GM23338 (cell line): ENCODE data around the gene VDAC1. TPM values are rescaled to one million over a fixed set of nuclear protein-coding genes. Genes with fewer than 3 reads are reported as not detected.

Source experiments
- ATAC-seq: fragments of 200-7000 bp; cut with Tn5 transposase; 3 replicates; pipeline ENCODE4 v1.9.1; 2020
- DNase-seq: peaks from one replicate; pipeline ENCODE4 v3.0.0-alpha.2; 2015; ENCODE audit warnings: low spot score
- H2AFZ ChIP-seq: fragments of 200-600 bp; sonication (generic); 2 replicates; pipeline ENCODE4 v1.8.0; 2016; ENCODE audit warnings: antibody characterized with exemption, mild to moderate bottlenecking, moderate library complexity
- H3F3A ChIP-seq: fragments of 200-600 bp; sonication (generic); replicated peaks from 2 replicates; pipeline ENCODE4 v1.8.0; 2017; ENCODE audit warnings: antibody characterized with exemption, mixed run types, low read depth
- H3K27ac ChIP-seq: fragments of 200-600 bp; sonication (generic); 2 replicates; pipeline ENCODE4 v1.6.1; 2016; ENCODE audit warnings: low read depth
- H3K27me3 ChIP-seq: fragments of 200-600 bp; sonication (generic); 2 replicates; pipeline ENCODE4 v1.8.0; 2016; ENCODE audit warnings: mild to moderate bottlenecking, mixed run types, moderate library complexity; ENCODE audit not compliant: insufficient read depth
- H3K36me3 ChIP-seq: fragments of 200-600 bp; sonication (generic); 2 replicates; pipeline ENCODE4 v1.8.0; 2016; ENCODE audit warnings: mild to moderate bottlenecking; ENCODE audit not compliant: insufficient read depth
- H3K4me1 ChIP-seq: fragments of 200-600 bp; sonication (generic); 2 replicates; pipeline ENCODE4 v1.8.0; 2016; ENCODE audit warnings: mild to moderate bottlenecking, moderate library complexity; ENCODE audit not compliant: insufficient read depth
- H3K4me2 ChIP-seq: fragments of 200-600 bp; sonication (generic); 2 replicates; pipeline ENCODE4 v1.7.1; 2017; ENCODE audit warnings: mixed run types
- H3K4me3 ChIP-seq: fragments of 200-600 bp; sonication (generic); 2 replicates; pipeline ENCODE4 v1.6.1; 2016; ENCODE audit warnings: mixed run types
- H3K79me2 ChIP-seq: fragments of 200-600 bp; sonication (generic); replicated peaks from 2 replicates; pipeline ENCODE4 v1.8.0; 2017; ENCODE audit warnings: mild to moderate bottlenecking; ENCODE audit not compliant: insufficient read depth
- H3K9me2 ChIP-seq: fragments of 200-600 bp; sonication (generic); 2 replicates; pipeline ENCODE4 v1.8.0; 2017; ENCODE audit not compliant: insufficient read depth
- H4K20me1 ChIP-seq: fragments of 200-600 bp; sonication (generic); replicated peaks from 2 replicates; pipeline ENCODE4 v1.8.0; 2017; ENCODE audit warnings: mild to moderate bottlenecking; ENCODE audit not compliant: insufficient read depth
- H3K27ac Mint-ChIP-seq: 2 replicates; pipeline ENCODE4 v1.8.0; 2020; ENCODE audit warnings: inconsistent platforms, mild to moderate bottlenecking, moderate library complexity, mixed read lengths
- H3K27me3 Mint-ChIP-seq: 3 replicates; pipeline ENCODE4 v1.8.0; 2022; ENCODE audit warnings: low read depth, mild to moderate bottlenecking, moderate library complexity, mixed read lengths, inconsistent platforms; ENCODE audit not compliant: insufficient read depth, poor library complexity
- H3K36me3 Mint-ChIP-seq: 3 replicates; pipeline ENCODE4 v1.8.0; 2021; ENCODE audit warnings: low read depth, mild to moderate bottlenecking, inconsistent platforms, moderate library complexity, mixed read lengths
- H3K4me1 Mint-ChIP-seq: 3 replicates; pipeline ENCODE4 v1.8.0; 2020; ENCODE audit warnings: mild to moderate bottlenecking, inconsistent platforms, mixed read lengths
- H3K4me3 Mint-ChIP-seq: 3 replicates; pipeline ENCODE4 v1.8.0; 2021; ENCODE audit warnings: moderate library complexity, mild to moderate bottlenecking, inconsistent platforms, mixed read lengths
- H3K9me3 Mint-ChIP-seq: 3 replicates; pipeline ENCODE4 v1.8.0; 2020; ENCODE audit warnings: moderate library complexity, mild to moderate bottlenecking, inconsistent platforms, mixed read lengths
- EZH2 ChIP-seq: fragments of 200-600 bp; sonication (generic); IDR thresholded peaks from one replicate; pipeline ENCODE4 v1.8.0; 2017; ENCODE audit warnings: antibody characterized with exemption, mild to moderate bottlenecking, low read depth; ENCODE audit not compliant: unreplicated experiment
- NANOG ChIP-seq: IDR thresholded peaks from 2 replicates; pipeline ENCODE4 v1.6.1; 2016; ENCODE audit warnings: antibody characterized with exemption, borderline replicate concordance
- STAT1 ChIP-seq: IDR thresholded peaks from one replicate; pipeline ENCODE4 v1.6.1; 2016; ENCODE audit warnings: antibody characterized with exemption; ENCODE audit not compliant: unreplicated experiment
- ZNF114 ChIP-seq: fragments of 250-450 bp; sonication (Bioruptor Pico); IDR thresholded peaks from 2 replicates; pipeline ENCODE4 v1.5.0; 2020; ENCODE audit warnings: mild to moderate bottlenecking, moderate library complexity
- ZNF331 ChIP-seq: fragments of 250-450 bp; sonication (Bioruptor Pico); IDR thresholded peaks from 2 replicates; pipeline ENCODE4 v1.5.0; 2020; ENCODE audit warnings: low read depth, mild to moderate bottlenecking, moderate library complexity
- ZNF462 ChIP-seq: fragments of 250-450 bp; sonication (Bioruptor Pico); IDR thresholded peaks from 2 replicates; pipeline ENCODE4 v1.5.0; 2020; ENCODE audit warnings: mild to moderate bottlenecking, moderate library complexity
- polyA plus RNA-seq: library from polyadenylated mRNA; unstranded; fragments of >200 nt; fragmentation: Nextera tagmentation; extraction: Ambion mirVana; gene quantifications from 2 replicates; pipeline ENCODE4 v1.2.1, GENCODE V29; 2016
- total RNA-seq: library from RNA; depleted of rRNA; stranded (reverse); fragments of >200 nt; shearing (Covaris generic); gene quantifications from 2 replicates; pipeline ENCODE4 v1.2.3, GENCODE V29; 2014
- TF ChIP-seq, protein P1 (sequence below): IDR thresholded peaks from 2 replicates; pipeline ENCODE4 v1.6.1; 2016; ENCODE audit warnings: antibody characterized with exemption
- TF ChIP-seq, protein P2 (sequence below), 2 experiments: fragments of 200-600 bp in 1 of 2; sonication (generic) in 1 of 2; conservative IDR thresholded peaks; 2 replicates each; pipeline versions ENCODE4 v1.5.1 to v1.6.1; 2016 to 2017; ENCODE audit warnings: antibody characterized with exemption in 2 of 2, low read depth in 2 of 2, mild to moderate bottlenecking in 2 of 2, moderate library complexity in 1 of 2

The VDAC1 gene
- total and polyA plus RNA-seq, 2 experiments from 2014 or later, result 300 to 329 TPM

- Histone ChIP-seq H2AFZ (no peak overlapping the region), H3K9me2 (no peaks in the 10 kb centered on the region), H3K36me3 (no peaks in the 10 kb centered on the region), H3K27ac (no peak overlapping the region; the same call in 1 of the 2 replicates), H3K4me3 (no peak overlapping the region), H3K79me2 (no peaks in the 10 kb centered on the region), H3K27me3 (no peaks in the 10 kb centered on the region), H4K20me1 (no peaks in the 10 kb centered on the region), H3K4me2 (peak overlapping the region; percentile 10), H3K4me1 (peaks cover 42% of the 10 kb centered on the region), H3F3A (no peaks in the 10 kb centered on the region; the same call in none of the 2 replicates)
- no peaks in the 10 kb centered on the region for H3K9me3 Mint-ChIP-seq
- ATAC-seq (peak; percentile 15), DNase-seq (peak; percentile 37)
- peaks cover 41% of the 10 kb centered on the region for H3K4me1 Mint-ChIP-seq
- peaks cover 21% of the 10 kb centered on the region for H3K27me3 Mint-ChIP-seq
- no peaks in the 10 kb centered on the region for H3K36me3 Mint-ChIP-seq
- H3K27ac Mint-ChIP-seq, result peak overlapping the region; percentile 58; the same call in 1 of the 2 replicates
- no peak overlapping the region for H3K4me3 Mint-ChIP-seq
- TF ChIP-seq ZNF331 (CRISPR knock-in tag), result no peak
- no peak for TF ChIP-seq ZNF462 (CRISPR knock-in tag)
- TF ChIP-seq, protein P1, sequence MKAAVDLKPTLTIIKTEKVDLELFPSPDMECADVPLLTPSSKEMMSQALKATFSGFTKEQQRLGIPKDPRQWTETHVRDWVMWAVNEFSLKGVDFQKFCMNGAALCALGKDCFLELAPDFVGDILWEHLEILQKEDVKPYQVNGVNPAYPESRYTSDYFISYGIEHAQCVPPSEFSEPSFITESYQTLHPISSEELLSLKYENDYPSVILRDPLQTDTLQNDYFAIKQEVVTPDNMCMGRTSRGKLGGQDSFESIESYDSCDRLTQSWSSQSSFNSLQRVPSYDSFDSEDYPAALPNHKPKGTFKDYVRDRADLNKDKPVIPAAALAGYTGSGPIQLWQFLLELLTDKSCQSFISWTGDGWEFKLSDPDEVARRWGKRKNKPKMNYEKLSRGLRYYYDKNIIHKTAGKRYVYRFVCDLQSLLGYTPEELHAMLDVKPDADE, result no peak
- TF ChIP-seq STAT1, result no peak
- TF ChIP-seq NANOG, result no peak
- TF ChIP-seq ZNF114 (CRISPR knock-in tag), result no peak
- no peak for TF ChIP-seq EZH2
- TF ChIP-seq, protein P2, sequence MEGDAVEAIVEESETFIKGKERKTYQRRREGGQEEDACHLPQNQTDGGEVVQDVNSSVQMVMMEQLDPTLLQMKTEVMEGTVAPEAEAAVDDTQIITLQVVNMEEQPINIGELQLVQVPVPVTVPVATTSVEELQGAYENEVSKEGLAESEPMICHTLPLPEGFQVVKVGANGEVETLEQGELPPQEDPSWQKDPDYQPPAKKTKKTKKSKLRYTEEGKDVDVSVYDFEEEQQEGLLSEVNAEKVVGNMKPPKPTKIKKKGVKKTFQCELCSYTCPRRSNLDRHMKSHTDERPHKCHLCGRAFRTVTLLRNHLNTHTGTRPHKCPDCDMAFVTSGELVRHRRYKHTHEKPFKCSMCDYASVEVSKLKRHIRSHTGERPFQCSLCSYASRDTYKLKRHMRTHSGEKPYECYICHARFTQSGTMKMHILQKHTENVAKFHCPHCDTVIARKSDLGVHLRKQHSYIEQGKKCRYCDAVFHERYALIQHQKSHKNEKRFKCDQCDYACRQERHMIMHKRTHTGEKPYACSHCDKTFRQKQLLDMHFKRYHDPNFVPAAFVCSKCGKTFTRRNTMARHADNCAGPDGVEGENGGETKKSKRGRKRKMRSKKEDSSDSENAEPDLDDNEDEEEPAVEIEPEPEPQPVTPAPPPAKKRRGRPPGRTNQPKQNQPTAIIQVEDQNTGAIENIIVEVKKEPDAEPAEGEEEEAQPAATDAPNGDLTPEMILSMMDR (conservative IDR thresholded peaks at IDR 0.05; ENCODE audit: low read depth in 2 of 2), result no peak
Observed at GRCh38 chr5:134053840-134054338, 49.1 kb upstream of the VDAC1 start.
